GM12878 (cell line): ENCODE data around the gene UGT1A6. TPM values are rescaled to one million over a fixed set of nuclear protein-coding genes. Genes with fewer than 3 reads are reported as not detected.

Experiments
- ATAC-seq: fragments of 200-7000 bp; cut with Tn5 transposase; 3 replicates; pipeline ENCODE4 v1.9.1; 2020; ENCODE audit warnings: mild to moderate bottlenecking, moderate library complexity
- BruUV-seq: library from RNA; stranded (reverse); fragments of 400-500 nt; replicated peaks from 2 replicates; lab custom pipeline; 2021; lab: Mats Ljungman, UMichigan
- CTCF ChIA-PET: fragments of 300-600 bp; sonication (Branson Sonifier 250); formaldehyde crosslinking; extraction: SDS; loops from one replicate; lab custom pipeline; 2021; ENCODE audit warnings: inconsistent platforms; lab: Yijun Ruan, JAX
- POLR2A ChIA-PET: fragments of 350-600 bp; formaldehyde crosslinking; extraction: SDS; loops from one replicate; lab custom pipeline; 2021; ENCODE audit warnings: inconsistent platforms; lab: Charles Lee
- RAD21 ChIA-PET: fragments of 300-600 bp; sonication (Branson Sonifier 250); formaldehyde crosslinking; loops from one replicate; lab custom pipeline; 2023; ENCODE audit warnings: antibody characterized with exemption; ENCODE audit not compliant: unreplicated experiment; lab: Charles Lee
- SMC1A ChIA-PET: fragments of 300-600 bp; sonication (Branson Sonifier 250); formaldehyde crosslinking; loops from one replicate; lab custom pipeline; 2023; ENCODE audit not compliant: unreplicated experiment, uncharacterized antibody; lab: Charles Lee
- DNase-seq: peaks from one replicate; pipeline ENCODE4 v3.0.0-alpha.2; 2011; ENCODE audit warnings: low read depth, low spot score
- FAIRE-seq: peaks from 3 replicates; lab custom pipeline; 2011; peaks lifted over from hg19 to GRCh38; lab: Jason Lieb, UNC
- H2AFZ ChIP-seq: 2 replicates; pipeline ENCODE4 v1.6.0; 2011; ENCODE audit warnings: low read depth, low read length, control low read depth; ENCODE audit not compliant: control insufficient read depth
- H3K27ac ChIP-seq: 2 replicates; pipeline ENCODE4 v1.5.1; 2011; ENCODE audit warnings: control low read depth; ENCODE audit not compliant: control insufficient read depth, insufficient read depth
- H3K27me3 ChIP-seq, 2 experiments: replicated peaks in 1 of 2; 2 replicates each; pipeline versions ENCODE4 v1.6.0 to v1.6.1; 2011; ENCODE audit warnings: low read length in 1 of 2; ENCODE audit not compliant: control insufficient read depth in 2 of 2, insufficient read depth in 2 of 2
- H3K36me3 ChIP-seq, 2 experiments: 2 replicates each; pipeline ENCODE4 v1.5.1; 2011; ENCODE audit warnings: low read length in 1 of 2; ENCODE audit not compliant: control insufficient read depth in 2 of 2, insufficient read depth in 2 of 2
- H3K4me1 ChIP-seq: 2 replicates; pipeline ENCODE4 v1.6.1; 2011; ENCODE audit warnings: mild to moderate bottlenecking, low read length, moderate library complexity, mixed read lengths; ENCODE audit not compliant: control insufficient read depth, insufficient read depth
- H3K4me2 ChIP-seq: 2 replicates; pipeline ENCODE4 v1.6.0; 2011; ENCODE audit warnings: control low read depth; ENCODE audit not compliant: control insufficient read depth, insufficient read depth
- H3K4me3 ChIP-seq: fragments of 200-600 bp; sonication (generic); 2 replicates; pipeline ENCODE4 v1.5.1; 2016
- H3K79me2 ChIP-seq: 2 replicates; pipeline ENCODE4 v1.6.0; 2011; ENCODE audit warnings: low read length; ENCODE audit not compliant: control insufficient read depth, insufficient read depth
- H3K9ac ChIP-seq: 2 replicates; pipeline ENCODE4 v1.8.0; 2011; ENCODE audit warnings: low read length, control low read depth, mixed read lengths; ENCODE audit not compliant: control insufficient read depth, insufficient read depth
- H3K9me3 ChIP-seq: replicated peaks from 3 replicates; pipeline ENCODE4 v1.5.1; 2011; ENCODE audit warnings: mild to moderate bottlenecking, low read length; ENCODE audit not compliant: control insufficient read depth, insufficient read depth
- H4K20me1 ChIP-seq: 2 replicates; pipeline ENCODE4 v1.6.0; 2011; ENCODE audit not compliant: control insufficient read depth, insufficient read depth
- ATF3 ChIP-seq: IDR thresholded peaks from 2 replicates; pipeline ENCODE4 v1.6.1; 2011; ENCODE audit warnings: low read depth, mild to moderate bottlenecking, low read length, moderate library complexity, borderline replicate concordance; ENCODE audit errors: extremely low read depth
- ATF7 ChIP-seq: fragments of 450-650 bp; IDR thresholded peaks from 2 replicates; pipeline ENCODE4 v1.6.1; 2016; ENCODE audit warnings: low read depth, mild to moderate bottlenecking
- BCL11A ChIP-seq: IDR thresholded peaks from 2 replicates; pipeline ENCODE4 v1.6.1; 2011; ENCODE audit warnings: low read depth, low read length
- BCLAF1 ChIP-seq: fragments of 450-650 bp; IDR thresholded peaks from 2 replicates; pipeline ENCODE4 v1.6.1; 2017; ENCODE audit warnings: antibody characterized with exemption, mild to moderate bottlenecking, moderate library complexity
- CBX5 ChIP-seq: sonication (generic); IDR thresholded peaks from 2 replicates; pipeline ENCODE4 v1.6.1; 2016; ENCODE audit warnings: low read depth, moderate library complexity, mild to moderate bottlenecking, inconsistent platforms
- FOXK2 ChIP-seq: fragments of 450-650 bp; IDR thresholded peaks from 2 replicates; pipeline ENCODE4 v1.6.1; 2017; ENCODE audit warnings: mild to moderate bottlenecking, moderate library complexity
- HCFC1 ChIP-seq: fragments of 150-350 bp; IDR thresholded peaks from 2 replicates; pipeline ENCODE4 v1.6.1; 2014; ENCODE audit warnings: low read length
- IRF3 ChIP-seq: fragments of 450-650 bp; IDR thresholded peaks from 2 replicates; pipeline ENCODE4 v1.6.1; 2014; ENCODE audit warnings: mild to moderate bottlenecking
- POU2F2 ChIP-seq: IDR thresholded peaks from 3 replicates; pipeline ENCODE4 v1.6.1; 2011; ENCODE audit warnings: low read depth, mild to moderate bottlenecking, low read length, borderline replicate concordance
- RCOR1 ChIP-seq: conservative IDR thresholded peaks from 2 replicates; pipeline ENCODE4 v1.6.1; 2012; ENCODE audit warnings: low read depth, low read length, improper control_type of control experiment
- SMAD5 ChIP-seq: IDR thresholded peaks from 2 replicates; pipeline ENCODE4 v1.6.1; 2016; ENCODE audit warnings: antibody characterized with exemption, low read depth
- SRF ChIP-seq, 2 experiments: IDR thresholded peaks; 2 replicates each; pipeline ENCODE4 v1.6.1; 2011; ENCODE audit warnings: low read depth in 2 of 2, low read length in 2 of 2, mild to moderate bottlenecking in 1 of 2, moderate library complexity in 1 of 2
- STAT3 ChIP-seq: IDR thresholded peaks from 2 replicates; pipeline ENCODE4 v1.6.1; 2011; ENCODE audit warnings: low read depth, low read length, improper control_type of control experiment
- USF2 ChIP-seq: IDR thresholded peaks from 2 replicates; pipeline ENCODE4 v1.6.1; 2011; ENCODE audit warnings: low read depth, low read length, improper control_type of control experiment, borderline replicate concordance
- ZNF24 ChIP-seq: fragments of 450-650 bp; IDR thresholded peaks from 2 replicates; pipeline ENCODE4 v1.6.1; 2017; ENCODE audit warnings: antibody characterized with exemption, mild to moderate bottlenecking
- WGBS: methylation state at CpG from one replicate; pipeline ENCODE4 v1.1.6; 2016; ENCODE audit warnings: low lambda C conversion rate; ENCODE audit not compliant: insufficient replicate concordance, insufficient coverage; ENCODE audit errors: missing lambda C conversion rate; 5-methylcytosine and 5-hydroxymethylcytosine counted together
- in situ Hi-C: fragments of 300-500 bp; cut with MboI; formaldehyde crosslinking; loops from 9 replicates; pipeline ENCODE4 v1.14.3; 2018; ENCODE audit warnings: mixed read lengths
- intact Hi-C: fragments of 100-400 bp; cut with micrococcal nuclease; formaldehyde crosslinking; loops from one replicate; pipeline ENCODE4 v1.14.2; 2022; ENCODE audit not compliant: unreplicated experiment
- polyA plus RNA-seq, 11 experiments: library from polyadenylated mRNA; depleted of rRNA in 4 of 11; unstranded in 6 of 11; stranded (reverse) in 5 of 11; fragments of >200 nt; fragmentation: Nextera tagmentation in 4 of 11; fragmentation: Illumina TruSeq in 1 of 11; extraction: Ambion mirVana in 4 of 11; extraction: Trizol in 1 of 11; gene quantifications; 1 replicate in 1 of 11; 2 replicates in 10 of 11; pipeline versions ENCODE4 v1.2.1 to v1.2.3, GENCODE V29; 2011 to 2016; ENCODE audit warnings: inconsistent platforms in 2 of 11, missing spikeins in 2 of 11, low read depth in 1 of 11
- total RNA-seq, 4 experiments: library from RNA; depleted of rRNA in 3 of 4; stranded (reverse); fragments of >200 nt in 3 of 4; fragmentation: Illumina TruSeq in 1 of 4; extraction: Trizol in 1 of 4; gene quantifications; 2 replicates each; pipeline versions ENCODE4 v1.2.1 to v1.2.3, GENCODE V29; 2013 to 2021

UGT1A6 gene
- total and polyA plus RNA-seq, 10 of the 15 experiments (the other 5 are each of a cell fraction or from before 2014, with no cell fraction given) = not detected

- TF ChIP-seq BCLAF1 = no peak
- no peak for TF ChIP-seq SRF (IDR thresholded peaks at IDR 0.05; ENCODE audit: low read depth in 2 of 2, low read length in 2 of 2)
- TF ChIP-seq ATF7 = no peak
- TF ChIP-seq USF2 = no peak
- TF ChIP-seq POU2F2 = no peak
- no peak for TF ChIP-seq BCL11A
- no peak for TF ChIP-seq FOXK2
- TF ChIP-seq, all 136 proteins: peak for 0
These were observed 65.5 kb downstream of the UGT1A6 start (continued) for GRCh38 chr2:233758141-233758540.

GRCh38 chr2:233758849-233759248, 66.2 kb downstream of the UGT1A6 start:
- ChIA-PET SMC1A (no interaction called here), RAD21 (no interaction called here), CTCF (no interaction called here), POLR2A (no interaction called here)
- FAIRE-seq (no peak), ATAC-seq (no peak), DNase-seq (no peak)
- no peak overlapping the region for H3K27ac ChIP-seq
- H2AFZ ChIP-seq = no peak overlapping the region
- H3K9me3 ChIP-seq = no peaks in the 10 kb centered on the region; the same call in 2 of the 3 replicates
- no peak overlapping the region for H3K4me2 ChIP-seq
- intact Hi-C loops = no loop called here
- WGBS = 47% methylated on average over 2 of the region's 2 CpGs
- H3K79me2 ChIP-seq = no peaks in the 10 kb centered on the region
- no peak overlapping the region for H3K9ac ChIP-seq
- H3K27me3 ChIP-seq = peaks cover 0 to 3% of the 10 kb centered on the region in 2 experiments; a peak in 1 of 4 replicates
- H3K4me1 ChIP-seq = no peaks in the 10 kb centered on the region
- in situ Hi-C loops = no loop called here
- H3K36me3 ChIP-seq = no peaks in the 10 kb centered on the region
- H4K20me1 ChIP-seq = no peaks in the 10 kb centered on the region
- BruUV-seq = no TSS peak
- H3K4me3 ChIP-seq = no peak overlapping the region
- TF ChIP-seq RCOR1 (no peak), HCFC1 (no peak), IRF3 (no peak), ZNF24 (no peak), SMAD5 (no peak), STAT3 (no peak), CBX5 (no peak), ATF3 (no peak)
